ENCODE data around the gene CCND1.
"Not testable (repeated sequence)": the region's sequence is repeated elsewhere in the genome, so short reads cannot be mapped to it uniquely, and the experiment has no call there.

CCND1 gene

GRCh38 chr11:69686452-69686851 is 45.5 kb downstream of the CCND1 start:
- DNase-seq = no peak

- DNase-seq = no peak
Observed at GRCh38 chr11:69686856-69687255, 45.9 kb downstream of the CCND1 start.

- not testable (repeated sequence) for DNase-seq
Observed at GRCh38 chr11:69687969-69688771, 47.2 kb downstream of the CCND1 start.

- no peak for DNase-seq
Observed at GRCh38 chr11:69689484-69690319, 48.7 kb downstream of the CCND1 start.

GRCh38 chr11:69691463-69691862 is 50.5 kb downstream of the CCND1 start:
- DNase-seq = no peak

GRCh38 chr11:69692422-69692821 is 51.5 kb downstream of the CCND1 start:
- no peak for DNase-seq

GRCh38 chr11:69694781-69695180 is 53.8 kb downstream of the CCND1 start:
- no peak for DNase-seq

- DNase-seq = no peak
Observed at GRCh38 chr11:69695581-69695980, 54.6 kb downstream of the CCND1 start.

GRCh38 chr11:69695995-69696394 is 55.0 kb downstream of the CCND1 start:
- DNase-seq = not testable (repeated sequence)

GRCh38 chr11:69696749-69697468 is 56.0 kb downstream of the CCND1 start:
- no peak for DNase-seq

- DNase-seq = no peak
Observed at GRCh38 chr11:69697469-69697843, 56.5 kb downstream of the CCND1 start.

GRCh38 chr11:69697861-69698260 is 56.9 kb downstream of the CCND1 start:
- no peak for DNase-seq

GRCh38 chr11:69698362-69698761 is 57.4 kb downstream of the CCND1 start:
- no peak for DNase-seq

GRCh38 chr11:69699213-69699612 is 58.3 kb downstream of the CCND1 start:
- no peak for DNase-seq

GRCh38 chr11:69700278-69701140 is 59.6 kb downstream of the CCND1 start:
- DNase-seq = peak in 37 of 56 donors; percentile 3 to 72 (median 30)

- DNase-seq = no peak
Observed at GRCh38 chr11:69702239-69702691, 61.3 kb downstream of the CCND1 start.

- DNase-seq = no peak
Observed at GRCh38 chr11:69702769-69703452, 62.0 kb downstream of the CCND1 start.

- no peak for DNase-seq
Observed at GRCh38 chr11:69703453-69703767, 62.5 kb downstream of the CCND1 start.

Data from amygdala (tissue), 56 donors.